Measurements from ENCODE around the gene ASCL5. TPM values are rescaled to one million over a fixed set of nuclear protein-coding genes. Genes with fewer than 3 reads are reported as not detected.

Gene ASCL5
- total RNA-seq, 1 experiment from 2014 or later = not detected

DNA sequence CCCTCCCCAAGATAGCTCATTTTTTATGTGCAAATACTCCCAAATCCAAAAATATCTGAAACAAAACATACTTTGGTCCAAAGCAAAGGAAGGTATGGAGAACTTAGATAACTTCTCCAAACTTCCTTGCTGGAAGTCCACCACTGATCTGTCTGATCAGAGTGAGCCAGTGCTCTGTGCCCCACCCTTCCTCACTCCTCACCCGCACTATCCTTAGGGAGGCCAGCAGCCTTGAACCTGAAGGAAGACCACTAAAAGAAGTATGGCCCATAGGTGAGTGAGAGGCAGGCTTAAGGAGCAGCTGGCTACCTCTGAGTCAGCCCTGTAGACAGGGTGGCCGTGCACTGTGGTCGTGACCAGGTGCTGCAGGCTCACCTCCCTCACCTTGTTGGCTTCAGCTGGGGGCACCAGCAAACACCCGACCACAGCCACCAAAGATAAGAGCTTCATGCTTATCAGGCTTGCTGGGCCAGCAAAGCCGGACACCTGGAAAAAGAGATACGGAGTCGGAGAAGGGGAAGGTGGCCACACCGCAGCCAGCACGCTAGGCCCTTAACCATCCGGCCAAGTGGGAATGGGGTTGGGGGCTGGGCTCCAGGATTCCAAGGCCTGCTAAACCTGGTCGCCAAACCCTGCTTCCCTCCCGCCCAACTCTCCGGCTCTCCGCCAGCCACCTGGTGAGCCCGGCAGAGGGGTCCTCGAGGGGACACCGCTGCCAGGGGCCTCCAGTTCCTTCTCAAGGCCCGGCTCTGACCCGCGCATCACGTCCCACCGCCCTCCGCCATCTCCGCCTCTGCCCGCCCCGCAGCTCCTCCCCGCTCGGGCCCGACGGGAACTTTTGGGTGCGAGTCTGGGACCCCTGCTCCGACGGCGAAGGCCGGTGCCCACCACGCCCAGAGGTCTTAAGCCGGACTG lies 26.7 kb upstream of the ASCL5 start:
- DNase-seq (ENCODE audit: low spot score) = no peak

DNA sequence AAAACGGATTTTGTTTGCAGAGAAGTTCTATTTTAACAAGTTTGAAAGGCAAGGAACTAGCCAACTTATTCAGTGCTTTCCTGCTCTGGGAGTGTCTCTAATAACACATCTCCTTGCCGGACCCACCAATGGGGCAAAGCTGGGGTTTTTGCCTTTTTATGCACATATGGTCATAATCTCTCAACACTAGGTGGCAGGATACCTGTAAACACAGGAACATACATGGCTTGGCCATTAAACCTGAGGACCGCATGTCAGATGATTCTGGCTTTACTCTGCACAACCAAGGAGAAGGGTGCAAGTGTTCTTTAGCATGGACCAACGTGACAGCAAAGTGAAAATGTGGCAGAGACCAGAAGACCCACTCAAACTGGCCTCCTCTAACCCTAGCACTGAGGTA lies 22.4 kb upstream of the ASCL5 start:
- DNase-seq (ENCODE audit: low spot score) = peak; percentile 58

DNA sequence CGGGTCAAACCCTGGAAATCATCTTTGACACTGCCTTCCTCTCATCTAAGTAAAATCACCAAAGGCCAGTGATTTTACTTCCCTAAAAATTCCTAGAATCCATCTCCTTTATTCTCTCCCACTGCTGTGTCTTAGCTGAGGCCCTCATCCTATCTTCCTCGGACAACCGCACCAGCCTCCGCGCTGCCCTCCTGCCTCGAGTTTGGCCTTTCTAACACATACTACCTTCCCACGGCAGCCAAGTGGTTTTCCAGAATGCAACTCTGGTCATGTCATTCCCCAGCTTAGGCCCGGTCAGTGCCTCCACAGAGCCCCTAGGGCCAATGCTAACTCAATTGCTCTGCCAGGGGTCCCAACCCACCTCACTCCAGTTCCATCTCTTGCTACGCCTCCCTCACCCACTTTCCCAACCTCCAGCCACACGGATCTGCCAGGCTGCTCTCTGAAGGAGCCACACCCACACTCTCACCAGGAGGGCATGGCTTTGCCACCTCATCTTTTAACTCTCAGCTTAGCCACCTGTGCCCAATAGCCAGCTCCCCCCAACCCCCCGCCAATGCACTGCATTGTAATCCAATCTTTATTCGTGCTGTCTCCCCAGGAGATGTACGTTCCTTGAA lies 20.5 kb upstream of the ASCL5 start:
- DNase-seq (ENCODE audit: low spot score) = no peak

DNA sequence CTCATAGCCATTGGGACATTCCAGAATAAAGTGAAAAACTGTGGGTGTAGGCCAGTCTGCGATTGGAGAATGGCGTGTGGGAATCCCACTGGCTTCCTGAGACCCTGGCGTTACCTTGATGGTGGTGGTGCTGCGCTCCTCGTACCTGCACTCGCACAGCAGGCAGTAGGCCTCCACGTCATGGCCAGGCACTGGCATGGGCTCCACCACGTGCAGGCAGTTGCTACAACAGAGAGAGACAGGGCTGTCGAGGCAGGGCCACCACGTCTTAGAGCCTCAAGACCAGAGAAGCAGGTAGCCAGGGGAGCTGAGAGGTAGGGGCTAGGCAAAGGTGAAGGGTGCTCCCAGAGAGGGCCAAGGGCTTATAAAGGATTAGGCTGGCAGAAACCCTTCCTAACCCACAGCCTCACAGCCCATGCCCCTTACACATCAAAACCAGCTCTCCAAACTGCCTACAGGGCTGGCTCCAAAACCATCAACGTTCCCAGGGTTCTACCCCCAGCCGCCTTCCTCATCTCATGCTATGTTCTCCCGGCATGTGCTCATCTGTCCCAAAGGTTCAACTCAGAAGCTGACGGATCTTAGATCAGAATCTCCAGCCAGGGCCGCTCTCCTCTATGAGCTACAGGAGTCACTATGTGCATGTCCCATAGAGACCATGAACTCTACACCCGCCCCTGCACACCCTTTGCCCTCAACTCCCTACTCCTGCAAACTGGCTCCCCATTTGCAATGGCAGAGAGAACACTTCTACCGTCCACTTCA lies 19.8 kb upstream of the ASCL5 start:
- DNase-seq (ENCODE audit: low spot score) = no peak

DNA sequence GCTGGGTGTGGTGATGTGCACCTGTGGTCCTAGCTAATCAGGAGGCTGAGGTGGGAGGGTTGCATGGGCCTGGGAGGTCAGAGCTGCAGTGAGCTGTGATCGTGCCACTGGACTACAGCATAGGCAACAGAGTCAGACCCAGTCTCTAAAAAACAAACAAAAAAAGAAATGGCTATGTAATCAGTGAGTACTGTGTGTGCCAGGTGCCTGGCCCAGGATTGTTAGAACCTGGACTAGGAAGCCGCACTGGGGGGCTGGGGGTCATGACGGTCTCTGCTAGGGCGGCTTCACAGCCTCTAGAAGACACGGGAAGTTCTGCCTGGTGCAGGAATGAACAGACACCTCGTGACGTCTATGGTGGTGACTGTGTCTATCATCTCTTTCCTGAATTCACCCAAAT lies 18.8 kb upstream of the ASCL5 start:
- DNase-seq (ENCODE audit: low spot score) = no peak

DNA sequence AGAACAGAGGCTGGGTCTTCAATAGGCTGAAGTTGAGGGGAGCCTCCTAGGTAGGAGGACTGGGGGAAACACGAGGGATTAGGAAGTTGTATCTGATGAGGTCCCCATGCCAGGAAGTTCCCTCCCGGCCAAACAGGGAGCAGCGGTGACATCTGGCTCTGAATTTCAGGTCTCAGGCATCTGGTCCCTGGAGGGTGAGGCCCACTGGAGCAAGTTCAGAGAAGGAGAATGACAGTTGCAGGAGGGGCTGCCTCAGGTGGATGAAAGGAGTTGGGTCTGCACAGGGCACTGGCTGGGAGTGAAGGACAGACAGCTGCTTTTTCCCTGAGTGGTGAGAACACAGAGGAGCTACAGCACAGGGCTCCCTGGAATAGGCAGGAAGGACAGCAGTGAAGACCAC lies 18.1 kb upstream of the ASCL5 start:
- no peak for DNase-seq (ENCODE audit: low spot score)

DNA sequence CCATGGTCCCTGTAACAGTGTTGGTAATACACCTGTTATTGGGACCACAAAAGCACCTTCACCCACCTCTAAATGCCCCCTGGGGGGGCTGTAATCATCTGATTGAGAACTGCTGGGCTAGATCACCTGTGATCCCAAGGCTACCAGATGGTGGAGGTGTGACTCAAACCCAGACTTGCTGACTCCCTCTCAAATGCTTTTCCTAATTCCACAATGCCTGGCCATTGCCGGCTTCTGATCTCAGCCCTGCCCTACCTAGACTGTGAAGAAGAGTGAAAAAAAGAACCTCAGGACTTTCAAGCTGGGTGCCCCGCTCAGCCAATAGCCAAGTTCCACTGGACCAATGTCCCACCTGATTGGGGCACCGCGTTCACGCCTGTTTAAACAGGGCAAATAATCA lies 17.7 kb upstream of the ASCL5 start:
- DNase-seq (ENCODE audit: low spot score) = no peak

DNA sequence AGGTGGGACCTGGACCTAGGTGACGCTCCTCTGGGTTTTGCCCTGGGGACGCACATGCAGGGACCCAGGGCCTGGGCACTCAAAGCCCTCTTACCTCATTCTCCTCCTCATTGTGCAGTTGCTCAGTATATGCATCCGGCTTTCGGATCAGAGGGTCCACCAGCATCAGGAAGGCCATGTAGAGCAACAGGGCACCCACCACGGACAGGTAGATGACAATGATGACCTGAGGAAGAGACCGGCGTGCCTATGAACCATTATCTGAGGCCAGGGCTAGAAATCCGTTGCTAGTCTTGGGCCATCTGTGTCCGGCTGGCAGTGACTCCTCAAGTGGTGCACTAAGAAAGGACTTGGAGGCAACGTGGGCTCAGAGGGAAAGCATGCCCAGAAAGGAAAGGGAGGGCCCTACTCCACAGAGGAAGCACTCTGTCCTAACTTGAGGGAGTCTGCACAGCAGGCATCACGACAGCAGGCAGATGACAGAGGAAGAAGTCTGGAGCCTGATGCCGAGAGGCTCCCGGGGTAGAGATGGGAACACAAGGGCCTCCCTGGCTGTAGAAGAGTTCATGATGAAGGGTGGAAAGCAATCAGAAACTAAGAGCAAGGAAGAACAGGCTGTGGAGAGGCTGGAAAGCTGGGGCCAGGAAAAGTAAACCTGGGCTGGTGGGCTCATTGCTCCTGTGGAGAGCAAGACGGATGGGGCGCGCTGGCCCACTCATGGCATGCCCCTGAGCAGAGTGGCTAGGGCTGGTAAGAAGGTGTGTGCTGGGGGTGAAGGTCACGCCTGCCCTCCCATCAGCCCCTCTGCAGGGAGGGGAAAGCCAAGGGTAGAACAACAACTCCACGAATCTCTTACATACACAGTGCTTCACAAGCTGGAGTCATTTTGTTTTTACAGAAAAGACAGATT lies 17.0 kb upstream of the ASCL5 start:
- DNase-seq (ENCODE audit: low spot score) = no peak

DNA sequence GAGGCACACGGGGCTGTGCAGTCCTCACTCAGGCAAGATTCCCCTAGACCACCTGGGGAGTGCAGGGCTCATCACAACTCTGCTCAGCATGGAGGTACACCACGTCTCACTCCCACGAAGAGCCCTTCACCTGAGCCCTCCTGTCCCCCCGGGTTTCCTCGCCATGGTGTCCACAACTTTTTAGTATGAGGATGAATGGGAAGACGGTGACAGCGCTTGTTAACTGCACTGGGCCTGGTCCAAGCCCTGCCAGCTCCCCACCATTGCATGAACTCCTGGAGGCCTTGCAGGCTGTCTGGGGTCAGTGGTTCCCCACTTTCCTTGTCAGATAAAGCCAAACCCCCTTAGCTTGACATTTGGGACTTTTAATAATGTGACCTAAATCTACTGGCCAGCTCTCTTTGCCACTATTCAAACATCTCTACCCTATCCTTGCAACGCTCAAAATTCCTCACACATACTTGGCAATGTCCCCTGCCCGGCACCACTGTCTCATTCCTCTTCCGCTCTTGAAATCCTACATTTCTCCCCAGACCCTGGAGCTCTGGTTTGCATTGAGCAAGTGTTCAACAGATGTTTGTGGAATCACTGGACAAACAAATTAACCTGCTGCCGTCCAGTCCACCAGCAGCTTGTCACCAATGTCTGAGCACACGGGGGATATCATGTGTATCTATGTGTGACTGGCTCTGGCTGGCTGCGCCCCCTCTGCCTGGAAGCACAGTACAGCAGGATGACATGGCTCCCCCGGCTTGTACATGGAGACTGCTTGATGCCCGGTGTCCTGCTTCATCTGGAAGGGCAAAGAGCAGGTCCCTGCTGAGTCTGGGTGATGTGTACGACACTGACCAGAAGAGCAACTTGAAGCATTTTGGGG lies 16.1 kb upstream of the ASCL5 start:
- no peak for DNase-seq (ENCODE audit: low spot score)

DNA sequence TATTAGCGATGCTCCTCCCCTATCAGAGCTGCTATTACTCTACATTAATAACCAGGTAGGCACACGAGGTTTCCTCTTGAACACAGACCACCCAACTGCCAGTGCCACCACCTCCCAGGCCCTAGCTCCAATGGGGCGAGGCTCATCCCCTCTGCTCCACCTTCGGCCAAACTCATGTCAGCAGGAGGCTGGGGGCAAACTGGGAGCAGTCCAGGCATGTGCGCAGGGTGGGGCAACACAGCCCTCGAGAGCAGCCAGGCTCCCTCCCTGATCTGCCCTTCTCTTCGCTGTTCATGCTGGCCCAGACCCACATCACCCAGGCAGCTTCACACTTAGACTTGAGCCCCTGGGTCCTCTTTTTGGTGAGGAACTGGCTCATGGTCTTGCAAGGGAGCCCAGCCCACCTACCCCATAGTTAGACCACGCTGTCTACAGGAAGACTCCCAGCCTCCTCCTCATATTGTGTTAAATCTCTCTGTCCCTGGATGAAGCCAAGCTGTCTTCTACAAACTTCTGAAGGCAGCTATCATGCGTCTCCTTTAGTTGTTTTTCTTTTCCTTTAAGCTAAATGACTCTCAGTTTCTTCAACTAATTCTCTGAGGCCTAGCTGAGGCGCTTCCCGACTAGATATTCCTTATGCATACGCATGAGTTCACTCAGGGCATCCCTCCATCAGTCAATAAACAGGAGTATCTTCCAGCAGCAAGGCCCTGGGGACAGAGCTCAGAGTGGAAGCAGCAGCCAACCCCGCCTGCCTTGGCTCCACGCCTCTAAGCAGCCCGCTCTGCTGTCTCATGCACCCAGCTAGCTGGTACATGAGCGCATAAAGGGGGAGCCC lies 15.2 kb upstream of the ASCL5 start:
- no peak for DNase-seq (ENCODE audit: low spot score)

DNA sequence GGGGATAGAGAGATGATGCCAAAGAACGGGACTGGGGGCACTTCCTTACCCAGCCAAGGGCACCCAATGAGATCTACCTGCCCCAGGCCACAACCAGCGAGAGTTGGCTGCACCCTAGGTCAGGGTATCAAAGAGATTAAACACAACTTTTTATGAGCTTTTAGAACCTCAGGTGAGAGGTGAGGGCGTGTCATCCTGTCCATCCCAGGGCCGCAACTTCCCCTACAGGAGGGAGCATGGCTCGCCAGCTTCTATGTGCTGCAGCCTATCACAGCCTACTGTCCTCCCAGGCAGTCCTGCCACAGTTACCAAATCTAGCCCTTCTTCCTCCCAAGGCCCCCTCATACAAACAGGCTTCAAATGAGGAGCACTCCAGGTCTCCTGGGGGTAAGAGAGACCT lies 14.4 kb upstream of the ASCL5 start:
- DNase-seq (ENCODE audit: low spot score) = no peak

DNA sequence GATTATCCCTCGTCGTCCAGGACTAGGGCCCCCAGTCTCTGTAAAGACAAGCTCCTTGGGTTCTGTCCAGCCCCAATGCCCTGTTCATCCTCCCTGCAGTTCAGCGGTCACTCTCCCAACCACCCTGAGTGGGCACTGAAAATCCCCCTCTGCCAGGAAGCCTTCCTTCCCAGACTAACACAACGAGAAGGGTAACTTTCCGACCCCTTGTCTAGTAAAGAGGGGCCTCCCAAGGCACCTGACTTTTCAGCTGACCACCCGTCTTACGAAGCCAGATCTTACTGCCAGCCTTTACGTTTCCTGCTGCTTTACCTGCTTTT lies 13.9 kb upstream of the ASCL5 start:
- no peak for DNase-seq (ENCODE audit: low spot score)

DNA sequence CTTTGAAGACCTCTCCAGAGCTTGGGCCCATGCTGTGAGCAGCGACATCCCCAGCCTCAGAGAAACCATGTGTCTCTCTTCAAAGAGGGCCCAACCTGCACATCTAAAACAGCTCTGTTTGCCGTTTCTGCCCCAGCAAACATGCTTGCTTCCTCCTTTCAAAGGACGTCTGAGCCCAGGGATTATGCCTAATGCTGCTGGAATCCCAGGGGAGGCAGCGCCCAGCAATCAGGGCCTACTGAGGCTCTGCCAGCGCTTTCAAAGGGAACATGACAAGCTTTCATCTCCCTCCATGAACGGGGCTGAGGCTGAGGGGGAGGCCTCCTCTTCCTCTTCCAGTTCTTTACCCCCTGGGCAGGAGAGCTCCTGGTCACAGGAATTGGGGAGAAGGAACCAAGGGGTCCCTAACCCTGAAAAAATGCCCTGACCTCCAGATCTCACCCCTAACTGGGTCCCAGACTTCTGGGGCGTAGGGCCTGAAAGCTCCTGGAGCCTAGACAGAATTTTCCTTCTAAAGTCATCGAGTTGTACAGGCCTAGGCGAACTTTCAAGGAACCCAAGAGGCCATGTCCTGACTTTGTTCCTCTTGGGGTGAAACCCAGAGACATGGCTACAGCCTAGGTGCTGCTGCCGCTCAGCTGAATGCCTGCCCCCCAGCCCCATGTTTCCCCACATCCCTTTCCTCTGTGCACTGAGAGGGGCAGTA lies 13.4 kb upstream of the ASCL5 start:
- DNase-seq (ENCODE audit: low spot score) = no peak

DNA sequence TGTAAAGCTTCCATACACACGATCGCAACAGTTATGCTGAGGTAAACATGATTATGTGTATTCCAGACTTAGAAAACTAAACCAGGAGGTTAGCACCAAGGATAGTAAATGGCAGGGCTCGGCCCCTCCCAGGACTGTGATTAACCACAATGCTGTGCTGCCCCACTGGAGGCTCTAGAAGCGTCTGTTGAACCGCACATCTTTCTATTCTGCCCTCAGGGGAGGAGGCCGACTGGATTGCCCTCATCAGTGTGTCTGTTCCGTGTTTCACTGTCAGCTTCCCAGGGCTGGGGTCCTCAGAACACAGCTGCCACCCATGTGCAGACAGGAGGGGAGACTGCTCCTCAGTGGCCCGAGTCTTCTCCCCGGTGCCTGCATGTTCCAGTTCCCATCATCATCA lies 12.8 kb upstream of the ASCL5 start:
- DNase-seq (ENCODE audit: low spot score) = no peak

DNA sequence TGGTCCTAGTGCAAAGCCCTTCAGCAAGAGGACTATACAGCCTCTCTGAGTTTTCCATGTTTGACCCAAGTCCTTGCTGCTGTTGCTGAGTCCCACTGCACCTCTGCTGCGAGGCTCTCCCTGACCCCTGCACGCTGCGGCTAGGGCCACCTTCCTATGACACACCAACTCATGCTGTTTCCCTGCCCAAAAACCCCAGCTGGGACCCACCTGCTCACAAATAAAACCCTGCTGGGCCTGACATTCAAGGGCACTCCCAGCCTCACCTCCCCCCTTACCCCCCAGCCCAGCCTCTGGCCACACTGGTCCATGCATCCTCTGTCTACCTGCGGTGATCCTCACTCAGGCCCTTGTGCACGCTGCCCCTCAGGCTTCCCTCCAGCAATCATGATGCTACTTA lies 12.3 kb upstream of the ASCL5 start:
- DNase-seq (ENCODE audit: low spot score) = no peak

DNA sequence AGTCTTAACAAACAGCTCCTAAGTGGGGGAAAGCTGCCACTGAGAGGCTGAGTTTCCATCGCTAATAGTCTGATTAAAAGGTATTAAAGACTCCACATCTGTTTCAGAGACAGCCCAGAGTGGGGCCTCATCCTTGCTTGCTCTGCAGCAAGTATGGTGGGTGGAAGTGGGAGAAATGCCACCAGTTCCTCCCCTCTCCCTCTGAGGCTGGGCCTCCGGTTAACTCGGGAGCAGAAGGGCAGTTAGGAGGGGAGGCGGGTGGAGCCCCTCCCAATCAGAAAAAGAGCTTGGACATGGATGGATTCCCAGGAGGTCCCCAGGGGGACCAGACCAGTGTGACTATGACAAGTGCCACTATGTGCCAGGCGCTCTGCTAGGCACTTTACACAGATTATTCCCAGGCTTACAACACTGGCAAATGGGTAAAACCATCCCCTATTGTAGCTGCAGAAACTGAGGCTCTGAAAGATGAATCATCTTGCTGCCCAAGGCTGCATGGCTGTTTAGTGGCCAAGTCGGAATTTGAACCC lies 11.4 kb upstream of the ASCL5 start:
- DNase-seq (ENCODE audit: low spot score) = no peak

DNA sequence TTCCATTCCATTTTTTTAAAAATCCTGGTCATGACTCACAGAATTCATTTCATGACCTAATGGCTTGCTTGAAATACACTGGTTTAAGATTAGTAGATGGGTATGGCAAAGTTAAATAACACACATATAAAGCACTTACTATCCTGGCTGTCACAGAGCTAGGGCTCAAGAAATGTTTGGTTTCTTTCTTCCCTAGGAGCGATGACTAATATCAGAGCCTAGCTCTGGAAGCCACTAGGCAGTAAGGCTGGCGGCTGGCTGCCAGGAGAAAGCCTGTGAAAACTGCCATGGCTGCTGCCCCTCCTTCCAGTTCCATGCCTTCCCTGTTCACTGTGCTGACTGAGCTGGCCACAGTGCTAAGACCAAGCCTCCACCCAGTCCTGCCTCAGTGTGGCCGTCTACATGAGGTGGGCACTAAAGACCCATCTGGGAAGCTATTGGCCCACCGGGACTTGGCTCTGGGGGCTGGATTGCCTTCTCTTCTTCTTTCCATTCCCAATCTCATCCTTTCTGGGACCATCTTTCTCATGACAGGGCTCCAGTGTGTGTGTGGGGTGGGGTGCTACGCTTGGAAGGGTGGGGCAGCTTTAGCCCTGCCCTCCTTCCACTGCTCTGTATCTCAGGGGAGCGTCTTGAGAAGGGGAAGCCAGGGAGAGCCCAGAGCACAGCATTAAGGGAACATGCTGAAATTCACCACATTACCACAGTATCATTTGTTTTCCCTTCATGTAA lies 10.8 kb upstream of the ASCL5 start:
- no peak for DNase-seq (ENCODE audit: low spot score)

DNA sequence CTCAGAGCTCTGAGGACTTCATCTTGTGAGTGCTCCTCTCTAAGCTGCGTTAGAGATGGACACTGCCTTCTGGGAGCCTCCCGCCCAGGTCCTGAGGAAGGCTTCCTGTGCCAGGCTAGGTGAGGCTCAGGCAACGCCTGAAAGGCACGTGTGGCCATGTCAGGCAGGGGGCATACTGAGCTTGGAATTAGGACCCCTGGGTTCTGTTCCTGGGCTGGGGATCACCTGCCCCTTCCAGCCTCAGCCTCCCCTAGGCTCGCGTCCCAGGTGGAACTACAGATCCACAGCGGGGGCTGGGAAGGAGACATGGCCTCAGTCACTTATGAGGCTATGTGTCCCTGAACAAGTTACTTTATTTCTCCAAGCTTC lies 10.0 kb upstream of the ASCL5 start:
- DNase-seq (ENCODE audit: low spot score) = no peak

Measured in HT-29 (cell line).